Retina (tissue), 1 donor: Measurements from ENCODE around the gene SNX7.

Experiments
- DNase-seq: peaks from one replicate; pipeline ENCODE4 v3.0.0-alpha.2; 2016

The SNX7 gene

GRCh38 chr1:98698625-98699024 is 37.1 kb downstream of the SNX7 start:
- no peak for DNase-seq

DNA sequence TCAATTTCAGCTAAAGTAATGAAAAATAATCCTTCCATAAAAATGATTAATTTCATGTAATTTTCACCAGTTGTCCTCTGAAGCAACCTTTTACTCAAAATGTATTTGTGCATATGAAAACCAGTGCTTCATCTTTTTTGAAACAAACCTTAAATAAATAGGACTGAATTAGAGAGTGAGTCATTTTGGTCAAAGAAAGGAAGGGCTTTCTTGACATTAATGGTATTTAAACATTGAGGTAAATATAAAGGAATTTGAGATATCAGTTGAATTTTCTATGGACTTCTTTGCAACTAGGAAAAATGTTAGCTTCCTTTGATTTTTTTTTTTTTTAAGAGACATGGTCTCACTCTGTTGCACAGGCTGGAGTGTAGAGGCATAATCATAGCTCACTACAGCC is 38.7 kb downstream of the SNX7 start:
- no peak for DNase-seq

GRCh38 chr1:98702976-98703375 is 41.5 kb downstream of the SNX7 start:
- DNase-seq = no peak

- no peak for DNase-seq
Observed at GRCh38 chr1:98704474-98704873, 43.0 kb downstream of the SNX7 start.

DNA sequence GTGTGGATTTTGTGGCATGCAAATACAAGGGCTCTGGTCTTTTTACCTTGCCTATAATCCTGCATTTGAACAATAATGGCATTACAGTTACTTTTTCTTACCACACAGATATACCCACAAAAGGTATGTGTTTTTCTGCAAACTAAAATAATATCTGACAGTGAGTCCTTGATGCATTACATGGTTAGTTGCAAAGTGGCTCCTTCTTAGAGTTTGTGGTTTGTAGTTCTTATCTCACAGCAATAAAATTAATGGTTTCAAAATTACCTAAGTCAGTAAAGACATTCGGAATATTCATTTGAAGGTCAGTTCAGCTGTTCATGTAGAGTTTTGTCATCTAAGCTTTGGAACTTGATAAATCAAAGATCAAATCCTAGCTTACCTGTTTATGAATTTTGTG is 43.5 kb downstream of the SNX7 start:
- no peak for DNase-seq

DNA sequence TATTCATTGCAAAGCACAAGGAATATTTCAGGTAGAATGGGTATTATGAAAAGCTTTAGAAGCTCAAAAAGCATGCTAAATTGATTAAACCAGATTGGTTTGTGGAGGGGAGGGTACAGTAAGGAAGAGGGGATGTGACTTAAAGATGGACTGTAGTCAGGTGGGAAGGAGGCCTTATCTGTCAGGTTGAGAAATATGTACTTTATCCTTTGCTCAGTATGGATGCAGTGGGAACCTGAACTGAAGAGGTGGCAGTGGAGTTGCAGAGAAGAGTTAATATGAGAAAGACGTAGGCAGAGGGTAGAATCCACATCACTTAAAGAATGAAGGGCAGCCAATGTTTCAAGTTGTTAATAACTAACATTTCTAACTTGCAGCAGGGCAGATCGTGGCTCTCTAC is 44.1 kb downstream of the SNX7 start:
- no peak for DNase-seq

GRCh38 chr1:98706173-98706843 is 44.8 kb downstream of the SNX7 start:
- DNase-seq = no peak

DNA sequence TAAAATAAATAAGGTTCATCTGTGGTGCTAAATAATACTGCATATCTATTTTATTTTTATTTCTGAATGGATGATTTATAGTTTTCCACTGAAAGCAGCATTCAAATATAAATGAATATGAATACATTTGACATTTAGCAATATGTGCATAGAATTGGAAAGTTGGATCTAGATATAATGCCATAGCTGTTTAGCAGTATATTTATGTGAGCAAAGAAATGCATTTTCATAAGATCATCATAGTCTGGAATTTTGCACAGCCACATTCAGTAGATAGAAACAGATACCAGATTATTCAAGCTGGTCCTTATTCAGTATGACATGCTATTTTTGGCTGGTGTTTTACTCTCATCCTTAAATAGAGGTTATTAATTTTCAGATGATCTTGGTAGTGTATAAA is 46.0 kb downstream of the SNX7 start:
- DNase-seq = no peak

DNA sequence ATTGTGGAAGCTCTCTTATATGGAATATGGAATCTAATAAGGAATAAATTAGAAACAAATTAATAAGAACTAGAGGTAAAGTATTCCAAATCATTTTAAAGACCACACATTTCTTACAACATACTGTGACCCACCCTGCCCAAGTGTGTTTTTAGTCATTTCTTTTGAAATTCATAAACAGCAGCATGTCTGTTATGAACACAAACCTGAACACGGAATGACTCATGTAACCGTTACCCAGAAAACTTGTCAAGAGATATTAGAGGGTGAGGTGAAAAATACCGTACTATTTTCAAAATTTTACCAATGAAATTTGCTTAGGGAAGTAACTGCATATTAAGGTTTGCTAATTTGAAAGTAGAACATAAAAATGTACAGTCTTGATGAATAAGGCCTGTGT is 48.4 kb downstream of the SNX7 start:
- no peak for DNase-seq

DNA sequence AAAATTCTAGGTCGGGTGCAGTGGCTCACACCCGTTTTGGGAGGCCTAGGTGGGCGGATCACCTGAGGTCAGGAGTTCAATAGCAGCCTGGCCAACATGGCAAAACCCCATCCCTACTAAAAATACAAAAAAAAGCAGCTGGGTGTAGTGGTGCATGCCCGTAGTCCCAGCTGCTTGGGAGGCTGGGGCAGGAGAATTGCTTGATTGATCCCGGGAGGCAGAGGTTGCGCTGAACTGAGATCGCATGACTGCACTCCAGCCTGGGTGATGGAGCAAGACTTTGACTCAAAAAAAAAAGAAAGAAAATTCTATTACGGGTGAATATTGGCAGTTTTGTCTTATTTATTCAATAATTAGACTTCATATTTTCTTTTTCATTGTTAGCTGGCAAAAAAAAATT is 62.1 kb downstream of the SNX7 start:
- no peak for DNase-seq

DNA sequence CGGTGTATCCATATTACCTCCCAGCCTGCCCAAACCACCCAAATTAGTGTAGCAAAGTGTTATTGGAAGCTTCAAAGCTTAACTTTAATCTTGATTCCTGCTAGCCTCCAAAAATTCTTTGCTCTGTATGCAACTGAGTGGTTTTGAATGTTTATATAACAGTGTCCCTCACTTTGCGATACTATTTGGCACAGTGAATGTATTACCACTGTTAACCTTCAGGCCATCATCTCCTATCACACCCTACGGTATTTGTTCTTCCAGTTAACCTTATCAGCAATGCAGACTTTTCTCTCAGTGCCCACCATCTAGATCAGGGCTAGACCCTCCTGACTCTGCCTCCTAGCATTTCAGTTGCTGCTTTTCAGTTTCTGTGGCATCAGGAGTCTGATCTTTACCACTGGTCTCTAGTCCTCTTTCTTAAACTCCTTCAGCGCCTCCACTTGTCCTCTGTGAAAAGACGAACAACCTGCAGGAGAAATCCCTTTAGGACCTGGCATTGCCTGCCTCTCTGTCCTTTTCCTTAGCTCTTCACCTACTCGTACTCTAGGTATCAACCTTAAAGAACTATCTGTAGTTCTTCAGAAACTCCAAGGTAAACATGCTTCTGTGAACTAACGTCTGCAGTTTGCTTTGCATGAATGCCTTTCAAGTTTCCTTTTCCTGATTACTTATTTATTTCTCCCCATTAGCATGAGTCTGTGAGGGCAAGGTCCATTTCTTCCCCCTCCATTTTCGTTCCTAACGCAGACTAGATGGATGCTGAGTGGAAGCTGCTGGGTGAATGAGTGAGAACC is 71.7 kb downstream of the SNX7 start:
- no peak for DNase-seq

DNA sequence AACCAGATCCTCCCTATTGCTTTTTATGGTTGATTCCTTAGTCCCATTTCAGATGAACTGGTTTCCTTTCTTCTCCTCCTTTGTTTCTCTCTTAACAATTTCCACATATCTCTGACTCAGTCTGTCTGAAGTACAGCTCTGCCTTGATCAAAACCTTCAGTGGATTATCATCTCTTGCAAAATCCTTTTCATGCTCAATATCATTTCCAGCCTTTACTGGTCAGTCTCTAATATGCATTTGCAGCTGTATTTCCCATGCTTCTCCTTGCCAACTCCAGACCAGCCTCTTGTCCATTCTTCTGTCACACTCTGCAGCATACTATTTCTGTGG is 72.2 kb downstream of the SNX7 start:
- no peak for DNase-seq

GRCh38 chr1:98735756-98736155 is 74.2 kb downstream of the SNX7 start:
- no peak for DNase-seq

GRCh38 chr1:98737835-98738234 is 76.3 kb downstream of the SNX7 start:
- no peak for DNase-seq

DNA sequence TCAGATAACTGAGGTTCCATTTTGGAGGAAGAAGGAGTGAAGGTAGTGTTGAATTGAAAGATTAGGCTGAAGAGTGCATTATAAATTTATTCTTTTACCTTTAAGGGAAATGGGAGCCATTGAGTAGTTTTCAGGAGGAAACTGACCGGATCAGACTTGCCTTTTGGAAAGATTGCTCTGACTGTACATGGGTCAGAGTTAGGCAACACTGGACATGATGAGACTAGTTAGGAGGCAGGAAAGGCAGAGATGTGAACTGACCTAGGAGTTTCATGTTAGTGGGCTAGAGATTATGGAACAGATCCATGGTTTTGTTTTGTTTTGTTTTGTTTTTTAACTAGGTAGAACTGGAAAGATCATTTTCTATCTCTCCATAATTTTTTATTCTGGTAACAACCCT is 78.2 kb downstream of the SNX7 start:
- no peak for DNase-seq

DNA sequence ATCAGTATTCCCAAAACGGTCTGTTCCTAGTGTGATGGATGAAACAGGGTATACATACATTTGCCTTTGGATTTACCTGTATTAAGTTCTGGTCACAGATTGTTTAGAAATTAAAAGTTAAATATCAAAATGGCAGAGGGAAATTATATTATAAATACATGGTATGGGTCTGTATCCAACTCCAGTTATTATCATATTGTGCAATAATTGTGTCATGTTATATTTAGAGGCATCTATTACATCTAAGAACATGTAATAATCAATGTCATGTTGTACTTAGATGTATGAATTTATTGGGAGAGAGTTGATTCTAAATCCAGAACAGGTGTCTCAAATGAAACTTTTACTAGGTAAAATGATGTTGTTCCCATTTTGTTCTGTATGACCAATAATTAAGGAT is 79.6 kb downstream of the SNX7 start:
- DNase-seq = no peak

DNA sequence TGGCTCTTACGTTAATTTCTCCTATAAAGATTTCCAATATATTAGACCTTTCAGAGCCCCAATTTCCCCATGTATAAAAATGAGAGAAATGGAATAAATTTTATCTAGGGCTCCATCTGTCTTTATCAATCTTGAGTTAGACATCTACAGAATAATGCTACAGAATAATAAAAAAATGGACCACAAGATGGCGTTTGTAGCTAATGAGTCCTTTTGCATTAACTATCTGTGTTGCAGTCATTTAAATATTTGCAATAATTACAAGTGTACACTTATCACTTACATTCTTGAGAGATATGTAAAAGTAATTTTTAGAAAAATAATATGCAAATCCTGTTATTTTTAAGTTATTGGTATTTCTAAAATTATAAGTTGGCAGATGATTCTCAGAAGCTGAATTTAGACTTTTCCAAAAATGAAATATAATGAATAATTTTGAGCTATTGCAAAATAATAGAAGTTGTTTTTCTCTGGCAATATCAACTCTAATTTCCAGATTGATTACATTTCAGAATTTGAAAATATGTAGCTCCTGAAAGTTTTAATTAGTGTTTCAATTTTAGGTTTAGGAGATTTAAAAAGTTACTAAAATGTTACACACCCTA is 87.7 kb downstream of the SNX7 start:
- no peak for DNase-seq

GRCh38 chr1:98754176-98754575 is 92.7 kb downstream of the SNX7 start:
- DNase-seq = no peak

GRCh38 chr1:98761219-98761865 is 99.8 kb downstream of the SNX7 start:
- DNase-seq = no peak

DNA sequence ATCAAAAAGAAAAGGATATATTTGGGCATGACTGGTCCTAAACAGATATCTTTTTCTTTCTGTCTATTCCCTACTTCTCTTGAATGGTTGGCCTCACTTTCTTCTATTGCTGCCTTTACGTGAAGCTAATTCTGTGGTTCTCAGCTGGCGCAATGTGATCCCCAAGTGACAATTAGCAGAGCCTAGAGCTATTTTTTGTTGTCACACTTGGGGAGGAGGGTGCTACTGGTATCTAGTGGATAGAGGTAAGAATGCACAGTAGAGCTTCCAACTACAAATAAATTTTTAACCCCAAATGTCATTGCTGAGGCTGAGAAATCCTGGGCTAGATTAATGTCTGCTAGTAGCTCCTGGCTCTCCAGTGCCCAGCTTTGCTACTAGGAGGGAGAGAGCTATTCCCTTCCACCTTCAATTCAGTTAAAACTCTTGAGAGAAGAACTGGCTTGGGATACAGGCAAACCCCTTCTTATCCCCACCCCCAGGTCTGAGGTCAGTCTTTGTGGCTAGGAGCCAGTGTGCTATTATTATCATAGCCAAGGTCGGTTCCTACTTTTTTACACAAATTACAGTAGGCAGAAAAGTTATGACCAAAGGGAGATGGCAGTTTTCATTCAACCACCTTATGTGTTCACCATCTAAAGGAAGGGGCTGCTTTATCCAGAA is 102.1 kb downstream of the SNX7 start:
- no peak for DNase-seq

DNA sequence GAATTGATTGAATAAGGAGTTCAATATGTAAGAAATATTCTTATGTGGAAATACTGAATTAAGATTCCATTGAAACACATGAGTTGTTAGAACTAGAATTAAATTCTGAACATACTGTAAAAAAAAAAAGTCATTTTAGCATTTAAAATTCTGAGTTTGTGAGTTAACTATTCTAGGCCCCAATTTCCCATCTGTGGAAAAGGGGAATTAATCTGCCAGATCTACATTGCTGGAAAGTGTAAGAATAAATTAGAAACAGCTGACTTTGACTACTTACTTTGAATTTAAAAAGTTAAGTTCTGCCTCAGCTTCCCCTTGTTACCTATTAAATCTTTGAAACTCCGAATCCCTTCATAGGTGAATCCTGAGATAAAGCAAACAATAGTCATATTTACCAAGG is 103.0 kb downstream of the SNX7 start:
- DNase-seq = no peak

- no peak for DNase-seq
Observed at GRCh38 chr1:98766255-98766654, 104.7 kb downstream of the SNX7 start.

- DNase-seq = no peak
Observed at GRCh38 chr1:98769162-98769561, 107.6 kb downstream of the SNX7 start.
